ENCODE data around the gene CASR. TPM values are rescaled to one million over a fixed set of nuclear protein-coding genes. Genes with fewer than 3 reads are reported as not detected.

Gene CASR
- total RNA-seq, 1 donor from 2014 or later: not detected

DNA sequence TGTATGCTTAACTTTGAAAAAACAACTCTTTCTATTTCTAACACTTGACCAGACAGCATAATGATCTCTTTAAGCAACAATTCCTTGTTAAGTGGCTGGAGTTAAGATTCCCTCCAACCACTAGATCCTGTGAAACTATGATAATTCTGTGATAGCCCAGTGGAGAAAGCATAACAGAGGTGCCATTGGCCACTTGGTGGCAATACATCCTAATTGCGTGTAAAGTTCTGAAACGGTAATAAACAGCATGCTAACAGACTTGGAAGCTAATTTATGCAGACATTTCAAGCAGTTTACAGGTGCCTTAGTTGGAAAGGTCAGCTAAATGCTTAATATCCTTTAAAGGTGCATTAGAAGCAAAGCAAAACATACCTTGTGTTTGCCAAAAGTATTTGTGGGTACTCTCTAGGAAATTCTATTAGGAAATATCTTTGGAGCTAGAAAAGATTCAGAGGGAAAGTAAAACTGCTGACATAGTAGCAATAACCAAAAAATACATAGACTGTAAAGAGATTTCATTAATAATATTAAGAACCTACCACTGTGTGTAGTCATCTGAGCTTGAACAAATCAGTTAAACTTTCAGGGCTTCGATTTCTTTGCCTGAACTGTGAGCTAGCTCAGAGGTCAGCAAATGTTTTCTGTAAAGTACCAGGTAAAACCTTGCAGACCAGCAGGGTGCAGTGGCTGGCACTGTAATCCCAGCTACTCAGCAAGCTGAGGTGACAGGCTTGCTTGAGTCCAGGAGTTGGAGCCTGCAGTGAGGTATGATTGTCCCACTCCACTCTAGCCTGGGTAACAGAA lies 122.6 kb downstream of the CASR start:
- DNase-seq: no peak

DNA sequence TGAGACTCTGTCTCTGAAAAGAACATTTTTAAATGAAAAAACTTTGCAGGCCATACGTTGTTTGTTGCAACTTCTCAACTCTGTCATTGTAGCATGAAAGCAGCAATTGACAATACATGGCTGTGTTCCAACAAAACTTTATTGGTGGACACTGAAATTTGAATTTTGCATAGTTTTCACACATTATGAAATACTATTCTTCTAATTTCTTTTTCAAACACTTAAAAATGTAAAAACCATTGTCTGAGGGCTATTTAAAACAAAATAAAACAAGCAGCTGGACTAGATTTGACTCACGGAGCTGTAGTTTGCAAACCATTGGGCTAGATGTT lies 123.1 kb downstream of the CASR start:
- no peak for DNase-seq

- DNase-seq: no peak
Observed at GRCh38 chr3:122307094-122307687, 123.7 kb downstream of the CASR start.

- DNase-seq: no peak
Observed at GRCh38 chr3:122307976-122308375, 124.5 kb downstream of the CASR start.

DNA sequence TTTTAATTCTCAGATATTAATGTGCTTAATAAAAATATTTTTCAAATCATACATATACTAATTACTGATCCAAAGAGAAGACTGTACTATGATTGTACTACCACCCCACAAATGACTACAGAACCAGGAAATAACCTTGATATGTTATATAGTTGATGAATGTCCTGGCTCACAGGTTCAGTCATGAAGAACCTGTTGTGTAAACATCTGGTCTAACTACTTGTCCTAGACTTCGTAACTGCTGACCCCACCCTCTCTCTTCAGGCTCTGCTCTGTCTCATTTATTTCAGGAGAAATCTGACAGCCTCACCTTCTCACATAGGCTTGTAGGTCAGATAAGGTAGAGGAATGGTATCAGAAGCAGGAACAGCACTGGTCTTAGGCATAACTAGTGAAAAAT lies 126.9 kb downstream of the CASR start:
- no peak for DNase-seq

DNA sequence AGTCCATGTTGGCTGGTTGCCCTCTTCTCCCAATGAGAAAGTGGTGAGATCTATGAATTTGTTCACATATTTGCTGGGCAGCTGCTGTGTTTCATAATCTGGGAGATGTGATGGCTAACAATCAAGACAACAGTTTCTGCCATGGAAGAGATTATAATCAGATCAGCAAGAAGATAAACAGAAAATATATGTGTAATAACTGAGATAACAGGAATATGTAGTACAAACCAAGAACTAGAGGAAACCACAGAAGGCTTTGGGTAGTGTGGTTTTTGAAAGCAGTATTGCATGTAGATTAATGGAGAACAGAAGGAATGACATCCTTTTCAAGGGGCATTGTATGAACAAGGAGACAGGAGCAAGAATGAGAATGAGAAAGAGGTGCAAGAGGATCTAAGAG lies 129.4 kb downstream of the CASR start:
- DNase-seq: no peak

DNA sequence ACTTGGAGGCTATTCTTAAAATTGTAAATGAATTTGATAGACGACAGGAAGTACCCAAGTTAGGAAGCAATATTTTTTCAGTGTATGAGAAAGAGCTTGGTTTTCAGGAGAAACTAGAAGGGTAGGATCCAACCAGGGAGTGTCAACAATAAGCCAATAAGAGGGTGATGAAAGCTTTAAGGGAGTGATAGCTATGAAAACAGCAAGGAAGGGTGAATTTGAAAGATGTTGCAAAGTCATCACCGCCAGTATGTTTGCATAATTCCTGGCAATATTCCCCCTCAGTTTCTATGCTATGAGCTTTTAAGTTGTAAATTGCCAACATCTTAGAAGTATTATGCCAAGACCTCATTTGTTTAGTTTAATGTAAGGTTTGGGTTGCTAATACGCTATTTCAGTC lies 129.8 kb downstream of the CASR start:
- no peak for DNase-seq

- no peak for DNase-seq
Observed at GRCh38 chr3:122314228-122314876, 130.9 kb downstream of the CASR start.

- no peak for DNase-seq
Observed at GRCh38 chr3:122315619-122316018, 132.2 kb downstream of the CASR start.

GRCh38 chr3:122316368-122316767 lies 132.9 kb downstream of the CASR start:
- DNase-seq: no peak

DNA sequence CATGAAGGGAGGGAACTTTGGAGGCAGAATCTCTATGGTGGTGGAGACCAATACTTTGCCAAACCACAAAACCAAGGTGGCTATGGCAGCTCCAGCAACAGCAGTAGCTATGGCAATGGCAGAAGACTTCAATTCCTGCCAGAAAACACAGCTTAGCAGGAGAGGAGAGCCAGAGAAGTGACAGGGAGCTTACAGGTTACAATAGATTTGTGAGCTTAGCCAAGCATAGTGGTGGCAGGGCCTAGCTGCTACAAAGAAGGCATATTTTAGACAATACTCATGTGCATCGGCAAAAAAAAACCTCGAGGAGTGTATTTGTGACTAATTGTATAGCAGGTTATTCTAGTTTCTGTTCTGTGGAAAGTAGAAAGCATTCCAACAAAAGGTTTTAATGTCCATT lies 135.2 kb downstream of the CASR start:
- no peak for DNase-seq

GRCh38 chr3:122322095-122323075 lies 138.9 kb downstream of the CASR start:
- no peak for DNase-seq

GRCh38 chr3:122324871-122325323 lies 141.4 kb downstream of the CASR start, which contains the start of gene CSTA:
CSTA (plus strand) TSS chr3:122325248; CDS start chr3:122325293, 45 bp downstream.
- DNase-seq: no peak

DNA sequence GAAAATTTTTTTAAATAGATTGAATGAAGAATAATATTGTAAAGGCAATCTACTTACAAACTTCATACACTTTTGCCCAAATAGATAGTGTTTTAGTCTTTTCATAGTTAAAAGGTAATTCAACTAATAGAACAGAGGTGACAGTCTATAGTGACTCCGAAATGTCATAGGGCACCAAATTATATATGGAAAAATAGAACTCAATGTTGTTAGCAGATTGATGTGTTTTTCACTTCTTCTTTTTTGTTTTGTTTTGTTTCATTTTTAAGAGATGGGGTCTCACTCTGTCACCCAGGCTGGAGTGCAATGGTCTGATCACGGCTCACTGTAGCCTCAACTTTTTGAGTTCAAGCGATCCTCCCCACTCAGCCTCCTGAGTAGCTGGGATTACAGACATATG lies 142.3 kb downstream of the CASR start:
- DNase-seq: no peak

DNA sequence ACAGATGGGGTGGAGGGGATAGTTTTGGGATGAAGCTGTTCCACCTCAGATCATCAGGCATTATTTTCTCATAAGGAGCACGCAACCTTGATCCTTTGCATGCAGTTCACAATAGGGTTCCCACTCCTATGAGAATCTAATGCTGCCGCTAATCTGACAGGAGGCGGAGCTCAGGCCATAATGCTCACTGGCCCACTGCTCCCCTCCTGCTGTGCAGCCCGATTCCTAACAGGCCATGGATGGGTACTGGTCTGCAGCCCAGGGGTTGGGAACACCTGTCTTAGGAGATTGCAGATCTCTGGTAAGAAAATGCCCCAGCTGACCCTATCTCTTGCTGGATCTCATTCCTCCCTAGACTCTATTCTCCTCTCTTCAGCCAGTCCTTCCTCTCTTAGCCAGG lies 148.4 kb downstream of the CASR start:
- no peak for DNase-seq

- DNase-seq: no peak
Observed at GRCh38 chr3:122332551-122332950, 149.1 kb downstream of the CASR start.

Other genes with a start within 250 kb of the CASR start
- gene ILDR1, start 161.4 kb upstream of the CASR start, total RNA-seq: not detected
- 1.7 TPM for gene CD86, start 128.3 kb upstream of the CASR start, total RNA-seq
- not detected for gene CSTA, start 141.6 kb downstream of the CASR start, total RNA-seq
- gene MIX23, start 199.6 kb downstream of the CASR start, total RNA-seq: 16.5 TPM
- gene FAM162A, start 200.5 kb downstream of the CASR start, total RNA-seq: 10.3 TPM
- 9.8 TPM for gene WDR5B, start 232.4 kb downstream of the CASR start, total RNA-seq

All from occipital lobe (tissue), 2 donors.